Mucosa of rectum (tissue), 2 donors: Measurements from ENCODE around the gene TAS2R46.
"Not testable (repeated sequence)": the region's sequence is repeated elsewhere in the genome, so short reads cannot be mapped to it uniquely, and the experiment has no call there.

ENCODE experiments used
- H3K27ac ChIP-seq, 2 donors: one replicate each; pipeline ENCODE4 v1.7.0; 2013; ENCODE audit warnings: inconsistent platforms in 2 of 2, low read depth in 2 of 2, low read length in 2 of 2
- H3K27me3 ChIP-seq, 2 donors: one replicate each; pipeline ENCODE4 v1.7.0; 2013; ENCODE audit warnings: low read length in 2 of 2; ENCODE audit not compliant: control insufficient read depth in 2 of 2, insufficient read depth in 2 of 2
- H3K36me3 ChIP-seq, 2 donors: one replicate each; pipeline ENCODE4 v1.7.0; 2013; ENCODE audit warnings: low read length in 2 of 2; ENCODE audit not compliant: control insufficient read depth in 2 of 2, insufficient read depth in 2 of 2
- H3K4me1 ChIP-seq, 2 donors: one replicate each; pipeline ENCODE4 v1.7.0; 2013; ENCODE audit warnings: low read length in 2 of 2, mild to moderate bottlenecking in 1 of 2; ENCODE audit not compliant: control insufficient read depth in 2 of 2, insufficient read depth in 2 of 2
- H3K4me3 ChIP-seq, 2 donors: one replicate each; pipeline ENCODE4 v1.7.0; 2013; ENCODE audit warnings: low read length in 2 of 2
- H3K9ac ChIP-seq, 2 donors: one replicate each; pipeline ENCODE4 v1.7.0; 2013; ENCODE audit warnings: low read length in 2 of 2, low read depth in 1 of 2, mild to moderate bottlenecking in 1 of 2
- H3K9me3 ChIP-seq, 2 donors: one replicate each; pipeline ENCODE4 v1.7.0; 2013; ENCODE audit warnings: low read length in 2 of 2; ENCODE audit not compliant: control insufficient read depth in 2 of 2
- donor health status: healthy.
- donor health status: Normal muscosa, but diverticular disease.

The TAS2R46 gene, protein sequence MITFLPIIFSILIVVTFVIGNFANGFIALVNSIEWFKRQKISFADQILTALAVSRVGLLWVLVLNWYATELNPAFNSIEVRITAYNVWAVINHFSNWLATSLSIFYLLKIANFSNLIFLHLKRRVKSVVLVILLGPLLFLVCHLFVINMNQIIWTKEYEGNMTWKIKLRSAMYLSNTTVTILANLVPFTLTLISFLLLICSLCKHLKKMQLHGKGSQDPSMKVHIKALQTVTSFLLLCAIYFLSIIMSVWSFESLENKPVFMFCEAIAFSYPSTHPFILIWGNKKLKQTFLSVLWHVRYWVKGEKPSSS

DNA sequence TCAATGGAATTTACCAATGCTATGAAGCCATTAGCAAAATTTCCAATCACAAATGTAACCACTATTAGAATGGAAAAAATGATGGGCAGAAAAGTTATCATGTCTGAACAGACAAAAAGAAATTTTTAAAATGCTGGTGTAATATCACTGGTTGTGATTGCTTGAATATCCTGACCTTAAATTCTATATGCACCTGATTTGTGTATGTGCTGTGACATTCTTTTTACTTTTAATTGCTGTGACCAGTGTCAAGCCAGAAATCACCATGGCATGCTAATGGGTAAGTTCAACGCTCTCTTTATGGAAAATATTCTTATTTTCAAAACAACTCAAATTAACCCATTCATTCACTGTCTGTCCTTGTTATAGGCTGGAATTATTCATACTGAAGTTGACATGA is at the start of gene TAS2R46:
Gene TAS2R46, minus strand, starts transcription at position 101 of the 400 bp plus-strand sequence. Its CDS starts 0 bp downstream, at position 101.
- not testable (repeated sequence) for H3K4me1 ChIP-seq, H3K27me3 ChIP-seq, H3K4me3 ChIP-seq, H3K9me3 ChIP-seq, H3K9ac ChIP-seq, H3K27ac ChIP-seq, H3K36me3 ChIP-seq

DNA sequence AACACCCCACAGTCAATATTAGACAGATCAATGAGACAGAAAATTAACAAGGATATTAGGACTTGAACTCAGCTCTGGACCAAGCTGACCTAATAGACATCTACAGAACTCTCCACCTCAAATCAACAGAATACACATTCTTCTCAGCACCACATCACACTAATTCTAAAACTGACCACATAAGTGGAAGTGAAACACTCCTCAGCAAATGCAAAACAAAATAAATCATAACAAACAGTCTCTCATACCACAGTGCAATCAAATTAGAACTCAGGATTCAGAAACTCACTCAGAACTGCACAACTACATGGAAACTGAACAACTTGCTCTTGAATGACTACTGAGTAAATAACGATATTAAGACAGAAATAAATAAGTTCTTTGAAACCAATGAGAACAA is 49.1 kb upstream of the TAS2R46 start:
- not testable (repeated sequence) for H3K9me3 ChIP-seq, H3K36me3 ChIP-seq, H3K4me3 ChIP-seq, H3K9ac ChIP-seq, H3K4me1 ChIP-seq, H3K27me3 ChIP-seq, H3K27ac ChIP-seq

DNA sequence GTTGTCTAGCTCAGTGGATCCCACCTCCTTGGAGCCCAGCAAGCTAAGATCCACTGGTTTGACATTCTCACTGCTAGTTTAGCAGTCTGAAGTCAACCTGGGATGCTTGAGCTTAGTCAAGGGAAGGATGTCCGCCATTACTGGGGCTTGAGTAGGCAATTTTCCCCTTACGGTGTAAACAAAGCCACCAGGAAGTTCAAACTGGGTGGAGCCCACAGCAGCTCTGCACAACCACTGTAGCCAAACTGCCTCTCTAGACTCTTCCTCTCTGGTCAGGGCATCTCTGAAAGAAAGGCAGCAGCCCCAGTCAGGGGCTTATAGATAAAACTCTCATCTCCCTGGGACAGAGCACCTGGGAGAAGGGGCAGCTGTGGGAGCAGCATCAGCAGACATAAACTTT is 46.8 kb upstream of the TAS2R46 start:
- H3K4me3 ChIP-seq = no peak overlapping the region
- no peaks in the 10 kb centered on the region for H3K27me3 ChIP-seq
- H3K9me3 ChIP-seq = no peaks in the 10 kb centered on the region
- H3K27ac ChIP-seq = no peak overlapping the region
- H3K4me1 ChIP-seq = no peaks in the 10 kb centered on the region
- no peak overlapping the region for H3K9ac ChIP-seq
- H3K36me3 ChIP-seq = no peaks in the 10 kb centered on the region

DNA sequence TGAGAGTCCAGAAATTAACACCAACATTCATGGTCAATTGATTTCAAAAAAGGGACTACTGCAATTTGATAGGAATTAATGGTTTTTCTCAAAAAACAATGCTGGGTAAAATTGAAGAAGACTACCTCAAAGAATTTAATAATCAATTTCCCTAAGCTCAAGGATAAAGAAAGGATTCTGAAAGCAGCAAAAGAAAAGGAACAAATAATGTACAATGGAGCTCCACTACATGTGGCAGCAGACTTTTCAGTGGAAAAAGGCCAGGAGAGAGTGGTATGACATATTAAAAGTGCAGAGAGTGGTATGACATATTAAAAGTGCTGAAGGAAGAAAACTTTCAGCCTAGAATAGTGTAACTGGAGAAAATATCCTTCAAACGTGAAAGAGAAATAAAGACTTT is 45.6 kb upstream of the TAS2R46 start:
- no peaks in the 10 kb centered on the region for H3K9me3 ChIP-seq
- H3K36me3 ChIP-seq = no peaks in the 10 kb centered on the region
- no peak overlapping the region for H3K27ac ChIP-seq
- H3K9ac ChIP-seq = no peak overlapping the region
- H3K27me3 ChIP-seq = no peaks in the 10 kb centered on the region
- no peaks in the 10 kb centered on the region for H3K4me1 ChIP-seq
- no peak overlapping the region for H3K4me3 ChIP-seq

DNA sequence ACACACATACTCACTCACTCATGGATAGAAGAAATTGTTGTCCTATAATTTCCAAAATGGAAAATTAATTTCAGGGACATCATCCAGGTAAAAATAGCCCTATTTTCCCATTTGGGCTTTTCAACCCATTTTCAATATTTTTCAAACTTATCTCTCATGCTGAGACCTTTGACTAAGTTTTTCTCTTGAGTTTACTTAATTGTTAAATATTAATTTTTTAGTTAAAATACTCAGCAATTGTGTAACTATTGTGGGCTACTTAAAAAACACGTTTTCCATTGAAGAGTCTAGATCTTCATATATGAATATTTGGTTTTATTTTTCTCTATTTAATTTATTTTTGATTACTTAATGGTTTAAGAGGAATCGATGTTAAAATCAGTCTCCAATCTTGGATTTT is 44.2 kb upstream of the TAS2R46 start:
- Histone ChIP-seq H3K4me3 (no peak overlapping the region), H3K4me1 (no peaks in the 10 kb centered on the region), H3K9me3 (no peaks in the 10 kb centered on the region), H3K27ac (no peak overlapping the region), H3K9ac (no peak overlapping the region), H3K36me3 (no peaks in the 10 kb centered on the region), H3K27me3 (no peaks in the 10 kb centered on the region)

DNA sequence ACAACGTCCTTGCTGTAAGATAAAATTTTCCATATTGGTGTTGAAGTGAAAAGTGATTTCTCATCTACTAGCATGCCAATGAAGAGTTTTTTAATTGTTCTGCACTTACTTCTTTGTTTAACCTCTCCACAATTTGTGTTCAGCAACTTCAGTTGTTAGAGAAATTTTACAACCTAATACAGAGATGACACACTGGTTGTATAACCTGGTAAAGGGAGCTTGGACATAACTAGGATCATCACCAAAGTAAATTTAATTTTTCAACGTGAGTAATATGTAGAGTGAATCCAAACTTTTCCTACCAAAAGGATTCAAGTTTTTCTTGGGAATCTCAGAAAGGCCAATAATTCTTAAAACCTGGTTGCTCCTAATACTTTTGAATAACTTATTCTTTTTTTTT is 43.5 kb upstream of the TAS2R46 start:
- H3K27ac ChIP-seq = no peak overlapping the region
- H3K27me3 ChIP-seq = no peaks in the 10 kb centered on the region
- no peaks in the 10 kb centered on the region for H3K4me1 ChIP-seq
- H3K9ac ChIP-seq = no peak overlapping the region
- H3K36me3 ChIP-seq = no peaks in the 10 kb centered on the region
- no peak overlapping the region for H3K4me3 ChIP-seq
- no peaks in the 10 kb centered on the region for H3K9me3 ChIP-seq

DNA sequence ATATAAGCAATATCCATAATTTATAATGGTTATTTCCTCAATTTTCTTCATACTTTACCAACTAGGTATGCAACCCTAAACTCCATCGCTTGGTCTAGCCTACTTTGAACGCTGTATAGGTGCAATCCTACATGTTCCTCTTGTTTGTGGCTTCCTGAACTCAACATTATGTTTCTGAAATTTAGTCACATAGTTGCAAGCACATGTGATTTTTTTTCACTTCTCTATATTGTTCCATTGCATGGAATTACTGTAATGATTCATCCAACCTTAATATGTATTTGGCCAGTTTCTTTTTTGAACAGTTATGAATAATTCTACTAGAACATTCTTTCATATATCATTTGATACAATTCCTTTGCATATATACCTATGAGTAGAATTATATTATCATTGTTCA is 32.8 kb upstream of the TAS2R46 start:
- not testable (repeated sequence) for H3K4me1 ChIP-seq, H3K36me3 ChIP-seq, H3K27ac ChIP-seq, H3K4me3 ChIP-seq, H3K9me3 ChIP-seq, H3K9ac ChIP-seq, H3K27me3 ChIP-seq

DNA sequence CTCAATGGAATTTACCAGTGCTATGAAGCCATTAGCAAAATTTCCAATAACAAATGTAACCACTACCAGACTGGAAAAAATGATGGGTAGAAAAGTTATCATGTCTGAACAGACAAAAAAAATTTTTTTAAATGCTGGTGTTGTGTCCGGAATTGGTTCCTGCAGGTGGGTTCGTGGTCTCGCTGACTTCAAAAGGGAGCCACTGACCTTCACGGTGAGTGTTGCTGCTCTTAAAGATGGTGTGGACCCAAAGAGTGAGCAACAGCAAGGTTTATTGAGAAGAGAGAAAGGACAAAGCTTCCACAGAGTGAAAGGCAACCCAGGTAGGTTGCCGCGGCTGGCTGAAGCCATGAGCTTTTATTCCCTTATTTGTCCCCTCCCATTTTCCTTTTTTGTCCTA is 30.0 kb upstream of the TAS2R46 start, which contains the start of gene TAS2R43:
Gene TAS2R43, minus strand, starts transcription at position 186 of the 400 bp plus-strand sequence. Its CDS starts 84 bp downstream, at position 102.
- Histone ChIP-seq H3K4me3 (no peak within 1 kb of the TSS), H3K36me3 (no peaks in the 10 kb centered on the region), H3K27ac (no peak within 1 kb of the TSS), H3K9me3 (no peaks in the 10 kb centered on the region), H3K4me1 (no peaks in the 10 kb centered on the region), H3K9ac (no peak within 1 kb of the TSS), H3K27me3 (no peaks in the 10 kb centered on the region)

DNA sequence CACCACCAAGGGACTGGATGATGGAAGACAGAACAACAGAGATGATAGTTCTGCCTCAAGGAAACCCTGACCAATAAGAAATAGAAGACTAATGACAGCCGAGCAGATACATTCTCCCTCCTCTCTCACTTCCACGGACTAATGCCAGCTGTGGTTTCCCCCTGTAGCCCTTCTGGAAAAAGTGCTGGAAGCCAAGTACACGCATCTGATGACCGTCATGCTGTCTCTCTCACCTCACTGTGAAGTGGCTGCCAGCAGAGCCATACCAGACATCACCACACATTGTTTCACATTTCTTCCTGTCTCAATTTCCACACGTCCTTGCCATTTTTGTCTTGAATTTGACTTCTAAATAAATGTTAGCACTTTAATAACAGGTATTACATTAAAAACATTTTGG is 27.2 kb upstream of the TAS2R46 start:
- Histone ChIP-seq H3K36me3 (no peaks in the 10 kb centered on the region), H3K4me3 (no peak overlapping the region), H3K27me3 (no peaks in the 10 kb centered on the region), H3K9ac (no peak overlapping the region), H3K27ac (no peak overlapping the region), H3K9me3 (no peaks in the 10 kb centered on the region), H3K4me1 (no peaks in the 10 kb centered on the region)

DNA sequence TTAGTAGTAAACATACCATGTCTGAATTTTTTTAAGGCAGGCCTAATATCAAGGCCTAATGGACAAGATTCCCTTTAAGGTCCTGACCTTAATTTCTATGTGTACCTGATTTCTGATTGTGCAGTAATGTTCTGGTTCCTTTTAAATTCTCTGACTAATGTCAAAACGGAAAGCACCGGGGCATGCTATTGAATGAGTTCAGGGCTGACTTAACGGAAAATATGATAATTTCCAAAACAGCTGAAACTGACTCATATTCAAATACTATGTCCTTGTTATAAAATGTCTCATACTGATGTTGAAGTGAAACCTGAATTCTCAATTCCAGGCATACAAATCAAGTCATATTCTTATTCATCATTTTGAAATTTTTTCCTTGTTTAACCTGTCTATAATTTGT is 23.3 kb upstream of the TAS2R46 start:
- no peak overlapping the region for H3K9ac ChIP-seq
- no peaks in the 10 kb centered on the region for H3K4me1 ChIP-seq
- no peak overlapping the region for H3K4me3 ChIP-seq
- no peaks in the 10 kb centered on the region for H3K36me3 ChIP-seq
- H3K27me3 ChIP-seq = no peaks in the 10 kb centered on the region
- no peaks in the 10 kb centered on the region for H3K9me3 ChIP-seq
- no peak overlapping the region for H3K27ac ChIP-seq

DNA sequence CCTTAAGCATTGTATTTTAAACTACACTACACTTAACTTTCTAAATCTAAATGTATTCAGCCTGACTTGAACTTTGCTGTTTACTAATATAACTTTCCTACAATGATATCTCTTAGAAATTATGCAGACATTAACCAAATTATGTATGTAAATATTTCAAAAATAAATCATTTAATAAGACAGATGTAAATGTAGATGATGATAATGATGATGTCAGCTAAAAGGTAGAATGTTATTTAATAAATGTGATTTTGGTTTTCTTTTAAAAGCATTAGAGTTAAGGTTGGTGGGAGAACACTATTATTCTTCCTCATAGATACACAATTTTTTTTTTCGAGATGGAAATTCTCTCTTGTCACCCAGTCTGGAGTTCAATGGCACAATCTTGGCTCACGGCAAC is 19.9 kb upstream of the TAS2R46 start:
- H3K27ac ChIP-seq = no peak overlapping the region
- H3K27me3 ChIP-seq = no peaks in the 10 kb centered on the region
- H3K36me3 ChIP-seq = no peaks in the 10 kb centered on the region
- H3K9ac ChIP-seq = no peak overlapping the region
- no peaks in the 10 kb centered on the region for H3K4me1 ChIP-seq
- H3K4me3 ChIP-seq = no peak overlapping the region
- no peaks in the 10 kb centered on the region for H3K9me3 ChIP-seq
